ENCODE measurements around the gene VGLL3. TPM values are rescaled to one million over a fixed set of nuclear protein-coding genes. Genes with fewer than 3 reads are reported as not detected.

The VGLL3 gene
- total RNA-seq, 1 donor from 2014 or later: 40.2 TPM

DNA sequence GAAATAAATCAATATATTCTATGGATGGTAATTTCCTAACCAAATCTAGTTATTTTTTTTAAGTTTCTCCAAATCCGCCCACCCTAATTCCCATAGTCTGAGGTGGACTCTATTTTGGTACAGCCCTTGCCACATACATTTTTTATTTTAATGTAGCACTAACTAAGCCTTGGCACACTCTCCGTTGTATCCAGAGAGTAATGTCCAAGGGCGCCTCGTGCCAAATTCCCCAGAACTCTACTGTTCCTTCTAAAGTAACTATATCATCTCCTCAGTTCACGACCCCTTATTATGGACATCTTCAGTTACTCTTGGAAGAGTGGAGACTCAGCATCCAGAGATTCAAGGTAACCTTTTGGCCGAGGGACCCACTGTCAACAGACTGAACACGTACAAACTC is 1.3 kb downstream of the VGLL3 start:
- TF ChIP-seq CTCF (IDR thresholded peaks at IDR 0.05): no peak
- Histone ChIP-seq H3K27ac (peak overlapping the region; percentile 78), H3K9me3 (no peaks in the 10 kb centered on the region)

DNA sequence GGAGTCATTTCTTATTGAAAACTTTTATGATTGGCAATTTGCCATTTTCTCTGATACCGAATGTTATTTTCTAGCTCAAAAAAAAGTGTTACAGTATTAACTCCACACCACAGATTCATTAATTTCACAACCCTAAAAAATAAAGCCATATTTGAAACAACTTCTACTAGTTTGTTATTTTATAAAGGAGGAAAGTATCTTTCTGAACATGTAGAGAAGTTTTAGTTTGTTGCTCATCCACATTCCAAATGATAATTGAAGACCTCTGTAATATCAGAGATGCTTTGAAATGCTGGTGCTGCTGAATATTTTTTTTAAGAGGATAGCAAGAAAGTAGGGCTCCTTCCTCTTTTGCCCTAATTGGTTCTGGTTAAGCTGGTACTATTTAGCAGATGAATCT is 1.9 kb downstream of the VGLL3 start:
- Histone ChIP-seq H3K9me3 (no peaks in the 10 kb centered on the region), H3K4me3 (peak overlapping the region; percentile 59), H3K4me1 (peaks cover 5% of the 10 kb centered on the region), H3K36me3 (no peaks in the 10 kb centered on the region), H3K27ac (peak overlapping the region; percentile 19), H3K27me3 (ENCODE audit: low read depth) (peaks cover 13% of the 10 kb centered on the region)
- TF ChIP-seq CTCF (IDR thresholded peaks at IDR 0.05): no peak
- DNase-seq (no peak), ATAC-seq (no peak)
- intact Hi-C loops (cut with DNase I): no loop called here

More for the DNA sequence above, 1.3 kb downstream of the VGLL3 start:
- ATAC-seq (no peak), DNase-seq (no peak)
- H3K36me3 ChIP-seq: no peaks in the 10 kb centered on the region
- peaks cover 13% of the 10 kb centered on the region for H3K27me3 ChIP-seq (ENCODE audit: low read depth)
- peak overlapping the region; percentile 59 for H3K4me3 ChIP-seq
- H3K4me1 ChIP-seq: peaks cover 5% of the 10 kb centered on the region
- intact Hi-C loops (cut with DNase I): no loop called here

DNA sequence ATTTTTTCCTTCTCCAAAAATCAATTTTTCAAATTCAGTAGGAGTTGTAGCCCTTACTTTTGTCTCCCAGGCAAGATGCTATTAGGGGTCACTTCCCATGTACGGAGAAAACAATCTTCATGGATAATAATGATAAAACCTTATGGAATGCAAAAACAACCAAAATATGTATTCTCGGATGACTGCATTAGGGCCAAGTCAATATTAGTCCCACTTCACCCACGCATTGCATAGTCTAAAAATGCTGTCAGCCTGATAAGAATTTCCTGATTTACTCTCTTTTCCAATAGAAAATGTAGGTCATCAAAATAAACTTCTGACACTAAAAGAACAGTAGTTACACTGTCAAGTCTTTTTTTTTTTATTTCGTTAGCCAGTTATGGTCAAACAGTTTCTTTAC is 2.7 kb downstream of the VGLL3 start:
- Histone ChIP-seq H3K27ac (no peak overlapping the region), H3K4me3 (peak overlapping the region; percentile 59), H3K9me3 (no peaks in the 10 kb centered on the region), H3K4me1 (peaks cover 5% of the 10 kb centered on the region), H3K36me3 (no peaks in the 10 kb centered on the region), H3K27me3 (ENCODE audit: low read depth) (peaks cover 13% of the 10 kb centered on the region)
- no peak for ATAC-seq
- TF ChIP-seq CTCF (IDR thresholded peaks at IDR 0.05): no peak
- DNase-seq: no peak
- intact Hi-C loops (cut with DNase I): no loop called here

DNA sequence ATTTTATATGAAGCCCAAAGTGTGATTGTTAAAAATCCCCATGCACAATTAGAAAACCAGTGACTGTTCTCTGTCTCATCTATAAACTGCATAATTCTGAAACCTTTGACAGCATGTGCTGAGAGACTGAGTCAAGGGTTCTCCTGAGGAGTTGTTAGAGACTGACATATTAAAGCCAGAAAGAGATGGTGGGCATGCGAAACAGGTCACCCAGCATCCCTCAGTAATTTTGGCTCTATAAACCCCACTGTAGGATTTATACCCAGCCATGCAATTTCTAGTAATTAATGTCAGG is 3.6 kb downstream of the VGLL3 start:
- Histone ChIP-seq H3K36me3 (no peaks in the 10 kb centered on the region), H3K4me3 (peak overlapping the region; percentile 59), H3K27ac (no peak overlapping the region), H3K9me3 (no peaks in the 10 kb centered on the region), H3K27me3 (ENCODE audit: low read depth) (peaks cover 13% of the 10 kb centered on the region), H3K4me1 (peaks cover 5% of the 10 kb centered on the region)
- DNase-seq (no peak), ATAC-seq (no peak)
- intact Hi-C loops (cut with DNase I): no loop called here
- TF ChIP-seq CTCF (IDR thresholded peaks at IDR 0.05): no peak

- intact Hi-C loops (cut with DNase I): no loop called here
- no peak for TF ChIP-seq CTCF (IDR thresholded peaks at IDR 0.05)
- Histone ChIP-seq H3K9me3 (no peaks in the 10 kb centered on the region), H3K4me1 (peaks cover 5% of the 10 kb centered on the region), H3K4me3 (peak overlapping the region; percentile 59), H3K36me3 (no peaks in the 10 kb centered on the region), H3K27me3 (ENCODE audit: low read depth) (peaks cover 13% of the 10 kb centered on the region), H3K27ac (no peak overlapping the region)
- no peak for ATAC-seq
- no peak for DNase-seq
These were observed 4.1 kb downstream of the VGLL3 start for GRCh38 chr3:86986671-86987420.
